GM13976 (cell line): ENCODE data around the gene CNTNAP5.

Experiments
- DNase-seq: peaks from one replicate; pipeline ENCODE4 v3.0.0; 2012; ENCODE audit warnings: low spot score
- in situ Hi-C: fragments of 300-500 bp; cut with MboI; formaldehyde crosslinking; loops from one replicate; pipeline ENCODE4 v1.12.0; 2022; ENCODE audit warnings: low sequenced_read_pairs, mixed read lengths, inconsistent platforms; ENCODE audit not compliant: unreplicated experiment
- TF ChIP-seq, protein P1 (sequence below): IDR thresholded peaks from 2 replicates; pipeline ENCODE4 v1.5.1; 2012; ENCODE audit warnings: borderline replicate concordance, mild to moderate bottlenecking; ENCODE audit not compliant: insufficient read depth; ENCODE audit errors: extremely low read depth, missing control alignments, control extremely low read depth

Gene CNTNAP5

GRCh38 chr2:124079045-124079444 is 54.0 kb downstream of the CNTNAP5 start:
- in situ Hi-C loops: no loop called here
- TF ChIP-seq, protein P1, sequence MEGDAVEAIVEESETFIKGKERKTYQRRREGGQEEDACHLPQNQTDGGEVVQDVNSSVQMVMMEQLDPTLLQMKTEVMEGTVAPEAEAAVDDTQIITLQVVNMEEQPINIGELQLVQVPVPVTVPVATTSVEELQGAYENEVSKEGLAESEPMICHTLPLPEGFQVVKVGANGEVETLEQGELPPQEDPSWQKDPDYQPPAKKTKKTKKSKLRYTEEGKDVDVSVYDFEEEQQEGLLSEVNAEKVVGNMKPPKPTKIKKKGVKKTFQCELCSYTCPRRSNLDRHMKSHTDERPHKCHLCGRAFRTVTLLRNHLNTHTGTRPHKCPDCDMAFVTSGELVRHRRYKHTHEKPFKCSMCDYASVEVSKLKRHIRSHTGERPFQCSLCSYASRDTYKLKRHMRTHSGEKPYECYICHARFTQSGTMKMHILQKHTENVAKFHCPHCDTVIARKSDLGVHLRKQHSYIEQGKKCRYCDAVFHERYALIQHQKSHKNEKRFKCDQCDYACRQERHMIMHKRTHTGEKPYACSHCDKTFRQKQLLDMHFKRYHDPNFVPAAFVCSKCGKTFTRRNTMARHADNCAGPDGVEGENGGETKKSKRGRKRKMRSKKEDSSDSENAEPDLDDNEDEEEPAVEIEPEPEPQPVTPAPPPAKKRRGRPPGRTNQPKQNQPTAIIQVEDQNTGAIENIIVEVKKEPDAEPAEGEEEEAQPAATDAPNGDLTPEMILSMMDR: no peak
- no peak for DNase-seq

DNA sequence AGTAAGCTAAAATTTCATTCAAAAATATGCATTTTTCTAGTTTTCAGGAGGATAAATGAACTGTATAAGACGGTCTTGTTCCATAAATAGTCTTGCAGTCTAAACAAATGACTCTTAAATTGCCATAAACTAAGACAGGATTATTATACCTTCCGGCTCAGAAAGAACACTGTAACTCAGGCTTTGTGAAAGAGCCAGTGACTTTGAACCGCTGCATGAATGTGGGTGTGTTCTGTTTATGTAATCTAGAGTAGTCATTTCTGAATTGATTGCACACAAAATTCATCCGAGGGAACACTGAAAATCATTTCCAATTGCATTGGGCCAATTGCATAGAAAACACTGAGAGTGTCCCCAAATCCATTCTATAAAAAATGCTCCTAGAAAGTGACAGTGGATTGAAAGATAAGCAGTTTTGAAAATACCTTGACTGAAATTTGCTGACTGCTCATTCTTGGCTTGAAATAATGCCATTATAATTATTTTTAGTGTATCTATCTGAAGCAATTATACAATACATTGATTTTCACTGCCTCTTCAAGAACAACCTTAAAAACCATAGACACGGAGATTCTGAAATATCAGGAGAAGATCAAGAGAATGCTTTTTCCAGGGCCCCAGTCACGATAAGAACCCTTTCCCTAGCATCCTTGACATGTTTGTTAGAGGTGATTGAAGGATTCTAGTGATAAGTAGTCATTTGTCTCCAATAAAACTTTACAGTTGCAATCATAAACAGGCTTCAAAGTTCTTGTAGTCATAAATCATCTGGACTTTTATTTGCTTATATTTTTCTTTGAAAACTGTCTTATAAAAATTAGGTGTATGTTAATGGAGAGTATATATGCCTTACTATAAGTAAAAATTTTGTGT is 55.4 kb downstream of the CNTNAP5 start:
- DNase-seq: no peak

GRCh38 chr2:124081154-124081716 is 56.1 kb downstream of the CNTNAP5 start:
- TF ChIP-seq, protein P1: no peak
- in situ Hi-C loops: no loop called here
- DNase-seq: no peak

More for the DNA sequence above, 55.4 kb downstream of the CNTNAP5 start:
- TF ChIP-seq, protein P1: no peak
- in situ Hi-C loops: no loop called here

GRCh38 chr2:124088616-124089015 is 63.5 kb downstream of the CNTNAP5 start:
- TF ChIP-seq, protein P1: no peak
- no peak for DNase-seq
- in situ Hi-C loops: no loop called here

DNA sequence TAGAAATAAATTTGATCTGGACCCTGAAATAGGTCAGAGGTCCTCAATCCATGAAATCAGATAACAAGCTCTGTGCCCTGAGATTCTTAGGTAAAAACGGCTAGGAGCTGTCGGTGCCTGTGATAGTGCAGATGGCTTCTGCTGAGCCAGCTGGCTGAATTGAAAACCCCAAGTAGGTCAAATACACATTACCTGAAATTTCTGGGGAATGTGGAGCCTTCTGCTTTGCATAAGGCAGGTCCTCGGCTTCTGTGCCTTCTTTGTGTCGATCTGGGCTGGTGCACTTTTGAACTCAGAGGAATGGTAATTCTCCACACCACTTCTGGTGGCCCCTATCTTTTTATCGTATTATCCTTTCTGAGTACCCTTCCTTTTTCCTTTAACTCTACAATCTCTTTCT is 66.6 kb downstream of the CNTNAP5 start:
- in situ Hi-C loops: no loop called here
- no peak for DNase-seq
- TF ChIP-seq, protein P1: no peak

DNA sequence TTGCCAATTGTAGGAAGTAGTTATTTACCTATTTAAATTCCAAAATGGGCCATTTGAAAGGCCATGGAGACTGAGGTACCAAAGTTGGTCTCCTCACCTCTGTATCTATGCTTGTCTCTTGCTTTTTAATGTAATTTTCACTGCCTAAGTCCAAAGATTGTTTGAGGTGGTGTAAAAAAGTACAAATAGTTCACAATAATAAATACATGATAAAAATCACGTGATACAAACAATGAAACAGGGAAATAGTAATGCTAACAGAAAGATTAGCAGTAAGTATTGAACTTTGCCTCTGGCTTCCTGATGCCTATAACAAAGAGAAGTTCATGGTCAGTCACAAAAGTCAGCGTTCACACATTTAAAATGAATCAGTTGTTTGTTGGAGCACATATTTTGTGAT is 67.6 kb downstream of the CNTNAP5 start:
- TF ChIP-seq, protein P1: no peak
- in situ Hi-C loops: no loop called here
- no peak for DNase-seq
